ENCODE results near the gene TNFRSF17.

DNA sequence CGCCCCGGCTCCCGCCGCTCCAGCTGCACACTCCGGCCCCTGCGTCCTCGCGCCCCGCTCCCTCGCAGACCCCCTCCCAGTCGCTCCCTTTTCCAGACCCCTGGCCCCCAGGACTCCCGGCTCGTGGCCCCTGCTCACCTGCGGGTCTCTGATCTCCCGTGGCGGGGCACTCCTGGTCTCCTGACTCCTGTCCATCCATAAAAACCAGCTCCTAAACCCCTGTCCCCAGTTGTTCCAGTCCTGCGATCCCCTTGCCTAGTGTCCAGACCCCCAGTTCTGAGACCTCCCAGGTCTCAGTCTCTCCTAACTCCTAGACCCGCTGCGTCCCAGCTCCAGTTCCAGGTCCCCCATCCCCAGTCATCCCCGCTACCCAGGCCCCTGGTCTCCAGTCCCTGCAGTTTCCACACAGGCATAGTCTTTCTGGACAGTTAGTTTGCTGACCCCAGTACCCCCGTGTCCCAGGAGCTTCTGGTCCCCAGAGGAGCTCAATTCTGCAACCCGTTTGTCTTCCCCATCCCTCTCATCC lies 11.9 kb downstream of the TNFRSF17 start:
- TF ChIP-seq, protein P1, sequence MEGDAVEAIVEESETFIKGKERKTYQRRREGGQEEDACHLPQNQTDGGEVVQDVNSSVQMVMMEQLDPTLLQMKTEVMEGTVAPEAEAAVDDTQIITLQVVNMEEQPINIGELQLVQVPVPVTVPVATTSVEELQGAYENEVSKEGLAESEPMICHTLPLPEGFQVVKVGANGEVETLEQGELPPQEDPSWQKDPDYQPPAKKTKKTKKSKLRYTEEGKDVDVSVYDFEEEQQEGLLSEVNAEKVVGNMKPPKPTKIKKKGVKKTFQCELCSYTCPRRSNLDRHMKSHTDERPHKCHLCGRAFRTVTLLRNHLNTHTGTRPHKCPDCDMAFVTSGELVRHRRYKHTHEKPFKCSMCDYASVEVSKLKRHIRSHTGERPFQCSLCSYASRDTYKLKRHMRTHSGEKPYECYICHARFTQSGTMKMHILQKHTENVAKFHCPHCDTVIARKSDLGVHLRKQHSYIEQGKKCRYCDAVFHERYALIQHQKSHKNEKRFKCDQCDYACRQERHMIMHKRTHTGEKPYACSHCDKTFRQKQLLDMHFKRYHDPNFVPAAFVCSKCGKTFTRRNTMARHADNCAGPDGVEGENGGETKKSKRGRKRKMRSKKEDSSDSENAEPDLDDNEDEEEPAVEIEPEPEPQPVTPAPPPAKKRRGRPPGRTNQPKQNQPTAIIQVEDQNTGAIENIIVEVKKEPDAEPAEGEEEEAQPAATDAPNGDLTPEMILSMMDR (conservative IDR thresholded peaks at IDR 0.05; ENCODE audit: low read length) = no peak
- no peak for TF ChIP-seq EZH2phosphoT487 (IDR thresholded peaks at IDR 0.05; ENCODE audit: borderline replicate concordance)
